ENCODE results near the gene OXT.
"Not testable (repeated sequence)": the region's sequence is repeated elsewhere in the genome, so short reads cannot be mapped to it uniquely, and the experiment has no call there.

The OXT gene

GRCh38 chr20:3051385-3052019, 19.9 kb upstream of the OXT start:
- TF ChIP-seq CTCF (IDR thresholded peaks at IDR 0.05; ENCODE audit: low read depth, low read length), result no peak
- DNase-seq (ENCODE audit: low read depth, low spot score), result no peak
- in situ Hi-C loops (cut with HindIII; ENCODE audit: low sequenced_read_pairs), result no loop called here
- H3K4me3 ChIP-seq (ENCODE audit: low read depth, low read length), result no peak overlapping the region

- TF ChIP-seq CTCF (IDR thresholded peaks at IDR 0.05; ENCODE audit: low read depth, low read length), result no peak
- in situ Hi-C loops (cut with HindIII; ENCODE audit: low sequenced_read_pairs), result no loop called here
- no peak overlapping the region for H3K4me3 ChIP-seq (ENCODE audit: low read depth, low read length)
- DNase-seq (ENCODE audit: low read depth, low spot score), result no peak
Observed at GRCh38 chr20:3059489-3059888, 11.9 kb upstream of the OXT start.

- DNase-seq (ENCODE audit: low read depth, low spot score); in situ Hi-C loops (cut with HindIII; ENCODE audit: low sequenced_read_pairs): not testable (repeated sequence)
Observed at GRCh38 chr20:3064119-3064518, 7.3 kb upstream of the OXT start.

GRCh38 chr20:3067139-3068014, 4.0 kb upstream of the OXT start:
- DNase-seq (ENCODE audit: low read depth, low spot score), result no peak
- H3K4me3 ChIP-seq (ENCODE audit: low read depth, low read length), result no peak overlapping the region
- in situ Hi-C loops (cut with HindIII; ENCODE audit: low sequenced_read_pairs), result no loop called here
- TF ChIP-seq CTCF (IDR thresholded peaks at IDR 0.05; ENCODE audit: low read depth, low read length), result no peak

More at GRCh38 chr20:3064119-3064518, 7.3 kb upstream of the OXT start:
- not testable (repeated sequence) for H3K4me3 ChIP-seq (ENCODE audit: low read depth, low read length)

GRCh38 chr20:3068075-3068474, 3.3 kb upstream of the OXT start:
- H3K4me3 ChIP-seq (ENCODE audit: low read depth, low read length), result no peak overlapping the region
- TF ChIP-seq CTCF (IDR thresholded peaks at IDR 0.05; ENCODE audit: low read depth, low read length), result no peak
- DNase-seq (ENCODE audit: low read depth, low spot score), result no peak
- in situ Hi-C loops (cut with HindIII; ENCODE audit: low sequenced_read_pairs), result no loop called here

GRCh38 chr20:3068986-3069900, 2.2 kb upstream of the OXT start:
- DNase-seq (ENCODE audit: low read depth, low spot score), result no peak
- H3K4me3 ChIP-seq (ENCODE audit: low read depth, low read length), result no peak overlapping the region
- in situ Hi-C loops (cut with HindIII; ENCODE audit: low sequenced_read_pairs), result no loop called here
- no peak for TF ChIP-seq CTCF (IDR thresholded peaks at IDR 0.05; ENCODE audit: low read depth, low read length)

Data from astrocyte of the spinal cord (primary cell).